SK-N-MC (cell line): Measurements from ENCODE around the gene CDH22.

Experiments
- EZH2 ChIP-seq: fragments of 200-600 bp; sonication (generic); IDR thresholded peaks from one replicate; pipeline ENCODE4 v1.6.1; 2017; ENCODE audit warnings: antibody characterized with exemption
- POLR2AphosphoS5 ChIP-seq: IDR thresholded peaks from 2 replicates; pipeline ENCODE4 v1.6.1; 2012; ENCODE audit warnings: mild to moderate bottlenecking, low read depth, low read length, borderline replicate concordance

GRCh38 chr20:46150943-46151342, 157.4 kb downstream of the CDH22 start:
- TF ChIP-seq EZH2 (no peak), POLR2AphosphoS5 (no peak)
